ENCODE data around the gene RFPL3.

DNA sequence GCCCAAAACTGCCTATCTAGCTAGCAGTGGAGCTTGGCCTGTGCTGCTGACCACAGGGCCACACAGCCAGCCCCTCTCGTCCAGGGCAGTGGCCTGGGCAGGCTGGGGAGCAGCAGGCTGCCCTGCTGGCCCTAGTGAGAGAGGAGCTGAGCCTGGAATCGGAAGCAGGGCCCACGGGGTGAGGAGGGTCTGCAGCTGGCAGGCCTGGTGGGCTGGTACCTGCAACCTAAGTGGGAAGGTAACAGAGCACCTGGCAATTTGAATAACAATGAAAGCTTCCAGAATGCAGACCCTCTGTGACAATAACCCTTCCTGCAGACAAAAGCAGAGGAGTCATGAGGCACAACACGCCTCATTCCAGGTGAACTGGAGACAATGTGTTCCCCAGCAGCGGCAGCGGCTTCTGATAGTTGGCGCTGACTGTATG, 31.8 kb upstream of the RFPL3 start:
- TF ChIP-seq, protein P1, sequence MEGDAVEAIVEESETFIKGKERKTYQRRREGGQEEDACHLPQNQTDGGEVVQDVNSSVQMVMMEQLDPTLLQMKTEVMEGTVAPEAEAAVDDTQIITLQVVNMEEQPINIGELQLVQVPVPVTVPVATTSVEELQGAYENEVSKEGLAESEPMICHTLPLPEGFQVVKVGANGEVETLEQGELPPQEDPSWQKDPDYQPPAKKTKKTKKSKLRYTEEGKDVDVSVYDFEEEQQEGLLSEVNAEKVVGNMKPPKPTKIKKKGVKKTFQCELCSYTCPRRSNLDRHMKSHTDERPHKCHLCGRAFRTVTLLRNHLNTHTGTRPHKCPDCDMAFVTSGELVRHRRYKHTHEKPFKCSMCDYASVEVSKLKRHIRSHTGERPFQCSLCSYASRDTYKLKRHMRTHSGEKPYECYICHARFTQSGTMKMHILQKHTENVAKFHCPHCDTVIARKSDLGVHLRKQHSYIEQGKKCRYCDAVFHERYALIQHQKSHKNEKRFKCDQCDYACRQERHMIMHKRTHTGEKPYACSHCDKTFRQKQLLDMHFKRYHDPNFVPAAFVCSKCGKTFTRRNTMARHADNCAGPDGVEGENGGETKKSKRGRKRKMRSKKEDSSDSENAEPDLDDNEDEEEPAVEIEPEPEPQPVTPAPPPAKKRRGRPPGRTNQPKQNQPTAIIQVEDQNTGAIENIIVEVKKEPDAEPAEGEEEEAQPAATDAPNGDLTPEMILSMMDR (IDR thresholded peaks at IDR 0.05) = no peak
- no peak for TF ChIP-seq EZH2 (IDR thresholded peaks at IDR 0.05; ENCODE audit: borderline replicate concordance, insufficient read depth, low read depth, low read length, poor library complexity, severe bottlenecking)
